IMR-90 (cell line): ENCODE data around the gene SH3RF3.

Source experiments
- MAZ ChIP-seq: IDR thresholded peaks from 2 replicates; pipeline ENCODE4 v1.6.1; 2012; ENCODE audit warnings: low read depth, mild to moderate bottlenecking, low read length, improper control_type of control experiment, moderate library complexity, borderline replicate concordance
- MXI1 ChIP-seq: IDR thresholded peaks from 2 replicates; pipeline ENCODE4 v1.6.1; 2012; ENCODE audit warnings: low read depth, mild to moderate bottlenecking, low read length, moderate library complexity, borderline replicate concordance
- POLR2A ChIP-seq: IDR thresholded peaks from 2 replicates; pipeline ENCODE4 v1.6.1; 2012; ENCODE audit warnings: mild to moderate bottlenecking, low read depth, low read length
- RCOR1 ChIP-seq: IDR thresholded peaks from 2 replicates; pipeline ENCODE4 v1.6.1; 2012; ENCODE audit warnings: mild to moderate bottlenecking, low read length, improper control_type of control experiment; ENCODE audit not compliant: insufficient replicate concordance
- TF ChIP-seq, protein P1 (sequence below): conservative IDR thresholded peaks from 2 replicates; pipeline ENCODE4 v1.5.1; 2012; ENCODE audit warnings: mild to moderate bottlenecking, low read depth, low read length, improper control_type of control experiment
- TF ChIP-seq, protein P2 (sequence below): fragments of 150-350 bp; IDR thresholded peaks from 2 replicates; pipeline ENCODE4 v1.6.1; 2017; ENCODE audit warnings: mild to moderate bottlenecking, antibody characterized with exemption, low read length, low read depth

DNA sequence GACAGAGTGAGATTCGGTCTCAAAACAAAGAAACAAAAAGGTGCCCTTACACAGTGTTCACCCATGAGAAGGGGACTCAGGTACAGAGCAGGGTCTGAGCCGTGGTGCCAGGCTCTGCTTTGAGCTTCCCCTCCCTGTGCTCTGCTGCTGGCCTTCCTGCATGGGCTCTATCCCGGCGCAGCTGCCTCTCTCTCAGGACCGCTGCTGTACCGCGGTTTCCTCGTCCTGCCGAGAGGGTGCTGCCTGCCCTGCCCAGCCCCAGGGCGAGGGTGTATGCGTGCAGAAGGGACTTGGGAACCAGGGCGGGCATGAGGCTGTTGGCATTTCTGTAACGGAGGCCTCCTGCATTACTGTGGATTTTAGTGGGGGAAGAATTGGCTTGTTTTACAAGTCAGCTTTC, 30.1 kb downstream of the SH3RF3 start:
- TF ChIP-seq, protein P1, sequence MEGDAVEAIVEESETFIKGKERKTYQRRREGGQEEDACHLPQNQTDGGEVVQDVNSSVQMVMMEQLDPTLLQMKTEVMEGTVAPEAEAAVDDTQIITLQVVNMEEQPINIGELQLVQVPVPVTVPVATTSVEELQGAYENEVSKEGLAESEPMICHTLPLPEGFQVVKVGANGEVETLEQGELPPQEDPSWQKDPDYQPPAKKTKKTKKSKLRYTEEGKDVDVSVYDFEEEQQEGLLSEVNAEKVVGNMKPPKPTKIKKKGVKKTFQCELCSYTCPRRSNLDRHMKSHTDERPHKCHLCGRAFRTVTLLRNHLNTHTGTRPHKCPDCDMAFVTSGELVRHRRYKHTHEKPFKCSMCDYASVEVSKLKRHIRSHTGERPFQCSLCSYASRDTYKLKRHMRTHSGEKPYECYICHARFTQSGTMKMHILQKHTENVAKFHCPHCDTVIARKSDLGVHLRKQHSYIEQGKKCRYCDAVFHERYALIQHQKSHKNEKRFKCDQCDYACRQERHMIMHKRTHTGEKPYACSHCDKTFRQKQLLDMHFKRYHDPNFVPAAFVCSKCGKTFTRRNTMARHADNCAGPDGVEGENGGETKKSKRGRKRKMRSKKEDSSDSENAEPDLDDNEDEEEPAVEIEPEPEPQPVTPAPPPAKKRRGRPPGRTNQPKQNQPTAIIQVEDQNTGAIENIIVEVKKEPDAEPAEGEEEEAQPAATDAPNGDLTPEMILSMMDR, result no peak
- TF ChIP-seq, protein P2, sequence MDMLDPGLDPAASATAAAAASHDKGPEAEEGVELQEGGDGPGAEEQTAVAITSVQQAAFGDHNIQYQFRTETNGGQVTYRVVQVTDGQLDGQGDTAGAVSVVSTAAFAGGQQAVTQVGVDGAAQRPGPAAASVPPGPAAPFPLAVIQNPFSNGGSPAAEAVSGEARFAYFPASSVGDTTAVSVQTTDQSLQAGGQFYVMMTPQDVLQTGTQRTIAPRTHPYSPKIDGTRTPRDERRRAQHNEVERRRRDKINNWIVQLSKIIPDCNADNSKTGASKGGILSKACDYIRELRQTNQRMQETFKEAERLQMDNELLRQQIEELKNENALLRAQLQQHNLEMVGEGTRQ, result no peak
- TF ChIP-seq POLR2A (no peak), RCOR1 (no peak), MXI1 (no peak), MAZ (no peak)
